Measurements from ENCODE around the gene LRRTM4. TPM values are rescaled to one million over a fixed set of nuclear protein-coding genes. Genes with fewer than 3 reads are reported as not detected.

LRRTM4 gene
- total and polyA plus RNA-seq, 8 donors = 0.15 to 1.3 (median 0.28) TPM; not detected in 1

- Histone ChIP-seq H3K4me3 (no peak overlapping the region), H3K36me3 (no peaks in the 10 kb centered on the region), H3K9me3 (no peaks in the 10 kb centered on the region), H3K4me1 (no peaks in the 10 kb centered on the region), H3K27ac (no peak overlapping the region), H3K27me3 (no peaks in the 10 kb centered on the region)
- TF ChIP-seq CTCF (IDR thresholded peaks at IDR 0.05) = no peak
- intact Hi-C loops (cut with DNase I) = no loop called here
- ATAC-seq (no peak), DNase-seq (no peak), FAIRE-seq (no peak)
- WGBS, 2 donors = 44 to 61% methylated on average over 3 of the region's 3 CpGs
These were observed 64.0 kb downstream of the LRRTM4 start for GRCh38 chr2:77458216-77458615.

GRCh38 chr2:77457665-77458064 lies 64.5 kb downstream of the LRRTM4 start:
- Histone ChIP-seq H3K36me3 (no peaks in the 10 kb centered on the region), H3K4me1 (no peaks in the 10 kb centered on the region), H3K9me3 (no peaks in the 10 kb centered on the region), H3K27ac (no peak overlapping the region), H3K4me3 (no peak overlapping the region), H3K27me3 (no peaks in the 10 kb centered on the region)
- intact Hi-C loops (cut with DNase I) = no loop called here
- no peak for TF ChIP-seq CTCF (IDR thresholded peaks at IDR 0.05)
- WGBS, 2 donors = 54 to 77% methylated on average over 1 of the region's 1 CpG
- no peak for ATAC-seq
- FAIRE-seq = no peak
- no peak for DNase-seq

GRCh38 chr2:77443076-77443475 lies 79.1 kb downstream of the LRRTM4 start:
- Histone ChIP-seq H3K4me3 (no peak overlapping the region), H3K9me3 (no peaks in the 10 kb centered on the region), H3K4me1 (no peaks in the 10 kb centered on the region), H3K27me3 (no peaks in the 10 kb centered on the region), H3K27ac (no peak overlapping the region), H3K36me3 (no peaks in the 10 kb centered on the region)
- 53 to 70% methylated on average over 5 of the region's 5 CpGs for WGBS, 2 donors
- intact Hi-C loops (cut with DNase I) = no loop called here
- DNase-seq (no peak), ATAC-seq (no peak), FAIRE-seq (no peak)
- TF ChIP-seq CTCF (IDR thresholded peaks at IDR 0.05) = no peak

- TF ChIP-seq CTCF (IDR thresholded peaks at IDR 0.05) = no peak
- Histone ChIP-seq H3K36me3 (no peaks in the 10 kb centered on the region), H3K9me3 (no peaks in the 10 kb centered on the region), H3K27ac (no peak overlapping the region), H3K4me1 (no peaks in the 10 kb centered on the region), H3K4me3 (no peak overlapping the region), H3K27me3 (no peaks in the 10 kb centered on the region)
- FAIRE-seq (no peak), ATAC-seq (no peak), DNase-seq (no peak)
- intact Hi-C loops (cut with DNase I) = no loop called here
These were observed 87.3 kb downstream of the LRRTM4 start for GRCh38 chr2:77434880-77435279.

- Histone ChIP-seq H3K27me3 (no peaks in the 10 kb centered on the region), H3K9me3 (no peaks in the 10 kb centered on the region), H3K4me1 (no peaks in the 10 kb centered on the region), H3K4me3 (no peak overlapping the region), H3K27ac (no peak overlapping the region), H3K36me3 (no peaks in the 10 kb centered on the region)
- intact Hi-C loops (cut with DNase I) = no loop called here
- ATAC-seq = no peak
- 56 to 78% methylated on average over 4 of the region's 4 CpGs for WGBS, 2 donors
- DNase-seq = no peak
- FAIRE-seq = no peak
- no peak for TF ChIP-seq CTCF (IDR thresholded peaks at IDR 0.05)
These were observed 93.2 kb downstream of the LRRTM4 start for GRCh38 chr2:77428946-77429345.

All from pancreas (tissue), 10 donors.